IMR-90 (cell line): Measurements from ENCODE around the gene FDPS.

ENCODE experiments used
- CEBPB ChIP-seq: IDR thresholded peaks from 2 replicates; pipeline ENCODE4 v1.6.1; 2012; ENCODE audit warnings: low read depth, low read length, improper control_type of control experiment
- FOS ChIP-seq: fragments of 150-350 bp; IDR thresholded peaks from 2 replicates; pipeline ENCODE4 v1.6.1; 2016; ENCODE audit warnings: low read depth, low read length
- MAZ ChIP-seq: IDR thresholded peaks from 2 replicates; pipeline ENCODE4 v1.6.1; 2012; ENCODE audit warnings: low read depth, mild to moderate bottlenecking, low read length, improper control_type of control experiment, moderate library complexity, borderline replicate concordance
- MXI1 ChIP-seq: IDR thresholded peaks from 2 replicates; pipeline ENCODE4 v1.6.1; 2012; ENCODE audit warnings: low read depth, mild to moderate bottlenecking, low read length, moderate library complexity, borderline replicate concordance
- NFE2L2 ChIP-seq: fragments of 150-350 bp; IDR thresholded peaks from 2 replicates; pipeline ENCODE4 v1.6.1; 2016; ENCODE audit warnings: low read depth, mild to moderate bottlenecking, low read length
- POLR2A ChIP-seq: IDR thresholded peaks from 2 replicates; pipeline ENCODE4 v1.6.1; 2012; ENCODE audit warnings: mild to moderate bottlenecking, low read depth, low read length
- RAD21 ChIP-seq: IDR thresholded peaks from 2 replicates; pipeline ENCODE4 v1.6.1; 2012; ENCODE audit warnings: low read length, improper control_type of control experiment
- RCOR1 ChIP-seq: IDR thresholded peaks from 2 replicates; pipeline ENCODE4 v1.6.1; 2012; ENCODE audit warnings: mild to moderate bottlenecking, low read length, improper control_type of control experiment; ENCODE audit not compliant: insufficient replicate concordance
- RFX5 ChIP-seq: IDR thresholded peaks from 2 replicates; pipeline ENCODE4 v1.8.0; 2012; ENCODE audit warnings: low read depth, mild to moderate bottlenecking, low read length, moderate library complexity
- TF ChIP-seq, protein P1 (sequence below): conservative IDR thresholded peaks from 2 replicates; pipeline ENCODE4 v1.5.1; 2012; ENCODE audit warnings: mild to moderate bottlenecking, low read depth, low read length, improper control_type of control experiment
- TF ChIP-seq, protein P2 (sequence below): fragments of 150-350 bp; IDR thresholded peaks from 2 replicates; pipeline ENCODE4 v1.6.1; 2017; ENCODE audit warnings: mild to moderate bottlenecking, antibody characterized with exemption, low read length, low read depth
- TF ChIP-seq, protein P3 (sequence below): fragments of 150-350 bp; IDR thresholded peaks from 2 replicates; pipeline ENCODE4 v1.6.1; 2016; ENCODE audit warnings: low read depth, mild to moderate bottlenecking, low read length, moderate library complexity, borderline replicate concordance

DNA sequence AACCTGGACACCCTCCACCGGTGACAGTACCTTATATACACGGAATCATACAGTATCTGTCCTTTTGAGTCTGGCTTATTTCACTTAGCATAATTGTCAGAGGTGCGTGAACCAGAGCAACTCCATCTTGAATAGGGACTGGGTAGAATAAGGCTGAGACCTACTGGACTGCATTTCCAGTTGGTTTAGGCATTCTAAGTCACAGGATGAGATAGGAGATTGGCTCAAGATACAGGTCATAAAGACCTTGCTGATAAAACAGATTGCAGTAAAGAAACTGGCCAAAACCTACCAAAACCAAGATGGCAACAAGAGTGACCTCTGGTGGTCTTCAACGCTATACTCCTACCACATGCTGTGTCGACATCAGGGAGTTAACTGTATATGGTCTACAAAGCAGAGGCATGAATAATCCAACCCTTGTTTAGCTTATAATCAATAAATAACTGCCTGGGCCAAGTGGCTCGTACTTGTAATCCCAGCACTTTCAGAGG is 1.4 kb upstream of the FDPS start:
- no peak for TF ChIP-seq NFE2L2
- TF ChIP-seq, protein P1, sequence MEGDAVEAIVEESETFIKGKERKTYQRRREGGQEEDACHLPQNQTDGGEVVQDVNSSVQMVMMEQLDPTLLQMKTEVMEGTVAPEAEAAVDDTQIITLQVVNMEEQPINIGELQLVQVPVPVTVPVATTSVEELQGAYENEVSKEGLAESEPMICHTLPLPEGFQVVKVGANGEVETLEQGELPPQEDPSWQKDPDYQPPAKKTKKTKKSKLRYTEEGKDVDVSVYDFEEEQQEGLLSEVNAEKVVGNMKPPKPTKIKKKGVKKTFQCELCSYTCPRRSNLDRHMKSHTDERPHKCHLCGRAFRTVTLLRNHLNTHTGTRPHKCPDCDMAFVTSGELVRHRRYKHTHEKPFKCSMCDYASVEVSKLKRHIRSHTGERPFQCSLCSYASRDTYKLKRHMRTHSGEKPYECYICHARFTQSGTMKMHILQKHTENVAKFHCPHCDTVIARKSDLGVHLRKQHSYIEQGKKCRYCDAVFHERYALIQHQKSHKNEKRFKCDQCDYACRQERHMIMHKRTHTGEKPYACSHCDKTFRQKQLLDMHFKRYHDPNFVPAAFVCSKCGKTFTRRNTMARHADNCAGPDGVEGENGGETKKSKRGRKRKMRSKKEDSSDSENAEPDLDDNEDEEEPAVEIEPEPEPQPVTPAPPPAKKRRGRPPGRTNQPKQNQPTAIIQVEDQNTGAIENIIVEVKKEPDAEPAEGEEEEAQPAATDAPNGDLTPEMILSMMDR, result peak; percentile 50
- TF ChIP-seq, protein P2, sequence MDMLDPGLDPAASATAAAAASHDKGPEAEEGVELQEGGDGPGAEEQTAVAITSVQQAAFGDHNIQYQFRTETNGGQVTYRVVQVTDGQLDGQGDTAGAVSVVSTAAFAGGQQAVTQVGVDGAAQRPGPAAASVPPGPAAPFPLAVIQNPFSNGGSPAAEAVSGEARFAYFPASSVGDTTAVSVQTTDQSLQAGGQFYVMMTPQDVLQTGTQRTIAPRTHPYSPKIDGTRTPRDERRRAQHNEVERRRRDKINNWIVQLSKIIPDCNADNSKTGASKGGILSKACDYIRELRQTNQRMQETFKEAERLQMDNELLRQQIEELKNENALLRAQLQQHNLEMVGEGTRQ, result no peak
- TF ChIP-seq MAZ, result no peak
- no peak for TF ChIP-seq POLR2A
- no peak for TF ChIP-seq MXI1
- TF ChIP-seq RAD21, result peak; percentile 47
- TF ChIP-seq RFX5, result no peak
- TF ChIP-seq FOS, result no peak
- peak; percentile 59; the same call in 1 of the 2 replicates for TF ChIP-seq CEBPB
- TF ChIP-seq, protein P3, sequence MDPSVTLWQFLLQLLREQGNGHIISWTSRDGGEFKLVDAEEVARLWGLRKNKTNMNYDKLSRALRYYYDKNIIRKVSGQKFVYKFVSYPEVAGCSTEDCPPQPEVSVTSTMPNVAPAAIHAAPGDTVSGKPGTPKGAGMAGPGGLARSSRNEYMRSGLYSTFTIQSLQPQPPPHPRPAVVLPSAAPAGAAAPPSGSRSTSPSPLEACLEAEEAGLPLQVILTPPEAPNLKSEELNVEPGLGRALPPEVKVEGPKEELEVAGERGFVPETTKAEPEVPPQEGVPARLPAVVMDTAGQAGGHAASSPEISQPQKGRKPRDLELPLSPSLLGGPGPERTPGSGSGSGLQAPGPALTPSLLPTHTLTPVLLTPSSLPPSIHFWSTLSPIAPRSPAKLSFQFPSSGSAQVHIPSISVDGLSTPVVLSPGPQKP, result no peak
- no peak for TF ChIP-seq RCOR1
